ENCODE results near the gene GNB1.
"Not testable (repeated sequence)": the region's sequence is repeated elsewhere in the genome, so short reads cannot be mapped to it uniquely, and the experiment has no call there.

Gene GNB1

GRCh38 chr1:1890506-1891348, at the start of gene GNB1:
GNB1 (minus strand) TSS chr1:1891087; CDS start chr1:1825453, 65,634 bp downstream.
- peak; percentile 91 for DNase-seq

GRCh38 chr1:1940123-1940425, 49.2 kb upstream of the GNB1 start:
- DNase-seq = no peak

DNA sequence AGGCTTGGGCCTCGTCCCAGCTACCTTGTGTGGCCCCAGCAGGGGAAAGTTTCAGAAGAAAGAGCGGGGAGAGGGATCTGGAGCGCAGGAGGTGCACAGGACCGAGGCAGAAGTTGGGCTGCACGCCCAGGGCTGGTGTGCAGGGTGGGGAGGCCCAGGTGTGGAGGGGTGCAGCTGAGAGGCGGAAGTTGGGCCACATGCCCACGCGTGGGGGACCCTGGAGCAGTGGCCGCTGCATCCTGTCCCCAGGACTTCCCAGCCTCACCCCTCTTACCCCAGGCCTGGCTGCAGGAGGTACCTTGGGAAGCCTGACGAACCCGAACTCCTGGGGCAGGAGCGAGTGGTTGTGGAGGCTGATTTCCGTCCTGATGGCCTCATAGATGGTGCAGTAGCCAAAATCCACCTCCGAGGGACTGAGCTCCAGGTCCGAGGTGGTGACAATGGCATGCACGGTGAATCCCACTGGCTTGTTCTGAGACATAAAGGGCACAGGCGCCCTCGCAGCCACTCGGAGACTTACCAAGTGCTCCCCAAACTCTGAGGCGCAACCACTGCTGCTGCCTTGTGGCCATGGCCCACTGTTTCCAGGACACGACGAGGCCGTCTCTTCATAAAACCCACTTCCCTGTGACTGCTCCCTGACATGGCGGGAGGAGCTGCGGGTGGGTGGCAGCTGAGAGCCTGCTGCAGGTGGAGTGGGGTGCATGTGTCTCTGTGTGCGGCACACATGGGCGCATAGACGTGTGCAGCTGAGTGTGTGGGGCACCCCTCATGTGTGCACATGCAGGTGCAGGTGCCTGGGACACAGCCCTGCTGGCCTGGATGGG, 48.6 kb upstream of the GNB1 start:
- DNase-seq = no peak

DNA sequence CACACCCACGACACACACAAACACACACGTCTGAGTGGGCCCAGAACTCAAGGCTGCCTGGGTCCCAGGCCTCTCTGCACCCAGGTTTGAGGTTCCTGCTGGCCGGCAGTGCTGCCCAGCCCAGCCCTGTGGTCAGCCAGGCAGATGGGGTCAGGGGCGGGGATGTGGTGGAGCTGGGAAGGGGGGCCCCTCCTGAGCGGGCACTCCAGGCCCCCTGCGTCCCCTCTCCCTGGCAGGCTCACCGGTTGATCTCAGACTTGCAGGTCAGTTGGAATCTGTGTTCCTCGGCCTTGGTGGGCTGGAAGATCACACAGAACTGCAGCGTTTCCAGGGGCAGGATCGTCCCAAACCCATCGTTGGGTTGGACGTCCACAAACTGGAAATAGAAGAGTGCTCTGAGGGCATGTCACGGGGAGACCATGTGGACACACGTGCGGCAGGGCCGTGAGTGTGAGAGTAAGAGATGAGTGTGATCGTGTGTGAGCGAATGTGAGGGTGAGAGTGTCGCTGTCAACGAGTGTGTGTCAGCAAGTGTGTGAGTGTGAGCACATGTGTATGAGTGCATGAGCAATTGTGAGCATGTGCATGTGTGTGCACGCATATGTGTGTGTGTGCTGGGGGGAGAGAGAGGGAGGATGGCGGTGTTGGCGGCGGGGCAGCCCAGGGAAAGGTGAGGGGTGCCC, 47.9 kb upstream of the GNB1 start:
- no peak for DNase-seq

DNA sequence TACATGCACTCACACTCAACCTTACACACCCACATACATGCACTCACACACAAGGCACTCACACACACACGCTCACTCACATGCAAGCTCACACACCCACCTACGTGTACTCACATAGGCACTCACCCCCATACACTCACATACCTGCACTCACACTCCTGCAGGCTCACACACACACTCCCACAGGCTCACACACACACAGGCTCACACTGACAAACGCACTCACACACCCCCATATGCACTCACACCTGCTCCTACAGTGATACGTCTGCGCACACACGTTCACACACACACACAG, 47.3 kb upstream of the GNB1 start:
- DNase-seq = no peak

GRCh38 chr1:1937549-1938275, 46.8 kb upstream of the GNB1 start:
- DNase-seq = no peak

GRCh38 chr1:1937061-1937460, 46.2 kb upstream of the GNB1 start:
- no peak for DNase-seq

GRCh38 chr1:1934848-1935247, 44.0 kb upstream of the GNB1 start:
- DNase-seq = not testable (repeated sequence)

GRCh38 chr1:1929639-1930545, 39.0 kb upstream of the GNB1 start:
- DNase-seq = no peak

DNA sequence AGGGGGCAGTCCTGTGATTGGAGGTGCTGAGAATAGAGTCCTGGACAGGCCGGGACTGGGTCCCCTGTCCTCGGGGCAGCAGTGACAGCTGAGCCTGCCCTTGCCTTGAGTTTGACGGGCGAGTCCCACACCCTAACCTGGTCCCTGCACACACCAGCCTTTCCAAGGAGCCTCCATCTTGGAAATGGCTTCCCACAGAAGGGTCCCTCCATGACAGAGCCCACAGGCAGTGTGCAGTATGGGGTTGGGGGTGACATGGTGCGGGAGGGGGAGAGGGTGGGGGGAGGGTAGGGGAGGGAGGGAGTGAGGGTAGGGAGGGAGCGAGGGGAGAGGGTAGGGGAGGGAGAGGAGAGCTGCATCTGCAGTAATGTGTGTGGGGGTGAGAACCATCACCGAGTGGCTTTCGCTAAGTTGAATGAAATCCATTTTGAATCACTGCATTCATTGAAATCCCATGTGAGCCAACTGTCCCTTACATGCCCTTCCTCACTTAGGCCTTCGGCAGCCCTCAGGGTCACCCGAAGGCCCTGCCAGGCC, 38.3 kb upstream of the GNB1 start:
- no peak for DNase-seq

DNA sequence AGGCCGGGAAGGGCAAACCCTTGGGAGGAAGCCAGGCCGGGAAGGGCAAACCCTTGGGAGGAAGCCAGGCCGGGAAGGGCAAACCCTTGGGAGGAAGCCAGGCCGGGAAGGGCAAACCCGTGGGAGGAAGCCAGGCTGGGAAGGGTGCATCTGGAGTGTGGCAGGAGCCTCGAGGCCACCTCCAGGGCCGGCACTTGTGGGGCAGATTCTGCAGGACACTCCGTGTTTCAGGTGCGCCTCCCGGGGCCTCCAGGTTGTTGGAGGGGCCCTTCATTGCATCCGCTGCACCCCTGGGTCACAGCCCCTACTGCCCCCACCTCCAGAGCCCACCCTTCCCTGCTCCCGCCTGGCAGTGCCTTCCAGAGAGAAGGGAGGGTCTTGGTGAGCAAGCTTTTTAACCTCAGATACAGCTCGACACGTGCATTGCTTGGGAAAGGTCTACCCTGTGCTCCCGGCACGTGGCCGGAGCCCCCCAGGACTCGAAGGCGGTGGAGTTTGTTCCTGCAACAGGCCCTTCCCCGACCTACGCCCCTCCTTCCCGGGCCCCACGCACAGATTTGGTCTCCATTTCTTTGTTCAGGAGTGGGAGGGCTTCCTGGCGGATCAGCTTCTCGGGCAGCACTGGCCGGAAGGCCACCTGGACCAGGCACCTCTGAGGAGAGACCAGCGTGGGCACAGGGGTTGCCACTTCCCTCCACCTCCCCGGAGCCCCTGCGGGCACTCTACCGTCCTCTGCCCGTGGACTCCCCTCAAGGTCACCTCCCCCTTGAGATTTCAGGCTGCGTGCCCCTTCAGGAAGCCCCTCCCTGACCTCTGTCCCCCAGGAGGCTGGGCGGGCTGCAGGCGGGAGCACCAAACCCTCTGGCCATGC, 37.6 kb upstream of the GNB1 start:
- DNase-seq = no peak

DNA sequence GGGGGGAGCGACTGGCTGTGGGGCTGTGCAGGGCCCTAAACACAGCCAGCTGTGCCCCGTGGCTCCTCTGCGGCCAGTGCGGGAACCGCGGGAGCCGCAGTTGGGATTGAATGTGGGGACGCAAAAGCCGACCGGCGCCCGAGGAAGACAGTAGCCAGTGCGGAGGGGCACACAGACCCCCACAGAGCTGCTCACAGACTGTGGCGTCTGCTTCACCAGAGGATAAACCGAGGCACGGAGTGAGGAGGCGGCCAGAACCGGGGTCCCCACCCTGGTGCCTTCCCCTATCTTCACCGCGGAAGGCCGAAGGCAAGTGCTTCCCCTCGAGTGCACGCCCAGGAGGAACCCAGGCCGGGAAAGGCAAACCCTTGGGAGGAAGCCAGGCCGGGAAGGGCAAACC, 36.9 kb upstream of the GNB1 start:
- no peak for DNase-seq

DNA sequence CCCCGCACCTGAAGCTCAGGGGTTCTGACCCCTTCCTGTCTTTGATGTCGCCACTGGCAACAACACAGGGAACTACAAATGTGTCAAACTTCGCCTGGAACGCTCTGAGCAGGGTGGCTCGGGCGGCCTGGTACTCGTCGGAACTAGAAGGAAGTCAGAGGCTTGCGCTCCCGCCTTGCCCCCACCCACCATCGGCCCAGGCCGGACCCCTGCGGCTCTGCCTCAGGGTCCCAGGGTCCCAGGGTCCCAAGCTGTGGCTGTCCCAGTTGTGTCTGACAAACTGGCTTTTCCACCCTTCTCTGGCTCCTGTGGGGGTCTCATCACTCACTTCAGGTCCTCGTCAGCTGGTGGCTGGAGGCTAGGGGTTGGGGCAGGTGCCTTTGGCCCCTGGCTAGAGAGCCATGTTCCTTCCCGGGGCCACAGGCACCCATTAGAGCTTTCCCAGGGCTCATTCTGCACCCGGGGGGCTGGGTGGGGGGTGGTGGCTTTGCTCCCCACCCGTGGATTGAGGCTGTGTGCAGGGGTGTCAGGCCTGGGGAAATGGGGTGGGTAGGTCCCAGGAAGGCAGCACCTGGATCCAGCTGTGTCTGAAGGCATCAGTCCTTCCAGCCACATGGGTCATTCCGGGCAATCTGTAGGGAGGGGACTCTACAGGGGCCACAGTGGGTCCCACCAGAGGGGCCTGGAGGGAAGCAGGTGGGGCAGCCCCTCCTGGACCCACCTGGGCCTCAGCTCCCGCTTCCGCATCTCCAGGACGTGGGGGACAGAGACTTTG, 36.2 kb upstream of the GNB1 start:
- DNase-seq = no peak

DNA sequence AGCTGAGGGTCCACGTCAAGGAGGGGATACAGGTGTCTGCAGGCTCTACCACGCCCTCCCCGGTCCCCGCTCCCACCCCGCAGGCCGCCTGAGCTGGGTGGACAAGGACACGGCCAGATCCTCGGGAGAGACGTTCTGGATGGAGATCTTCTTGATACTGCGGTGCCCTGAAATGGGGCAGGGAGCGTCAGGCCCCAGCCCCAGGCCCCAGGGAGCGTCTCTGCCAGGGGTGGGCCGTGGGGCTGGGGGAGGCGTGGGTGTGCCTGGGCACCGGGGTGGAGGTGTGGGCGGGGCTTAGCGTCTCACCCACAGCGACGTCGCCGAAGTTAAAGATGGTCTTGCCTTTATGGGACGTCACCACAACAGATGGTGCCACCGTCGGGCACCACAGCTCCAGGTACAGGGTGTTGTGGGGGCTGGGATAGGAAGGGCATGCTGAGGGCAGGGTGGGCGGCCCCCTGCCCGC, 35.5 kb upstream of the GNB1 start:
- no peak for DNase-seq

DNA sequence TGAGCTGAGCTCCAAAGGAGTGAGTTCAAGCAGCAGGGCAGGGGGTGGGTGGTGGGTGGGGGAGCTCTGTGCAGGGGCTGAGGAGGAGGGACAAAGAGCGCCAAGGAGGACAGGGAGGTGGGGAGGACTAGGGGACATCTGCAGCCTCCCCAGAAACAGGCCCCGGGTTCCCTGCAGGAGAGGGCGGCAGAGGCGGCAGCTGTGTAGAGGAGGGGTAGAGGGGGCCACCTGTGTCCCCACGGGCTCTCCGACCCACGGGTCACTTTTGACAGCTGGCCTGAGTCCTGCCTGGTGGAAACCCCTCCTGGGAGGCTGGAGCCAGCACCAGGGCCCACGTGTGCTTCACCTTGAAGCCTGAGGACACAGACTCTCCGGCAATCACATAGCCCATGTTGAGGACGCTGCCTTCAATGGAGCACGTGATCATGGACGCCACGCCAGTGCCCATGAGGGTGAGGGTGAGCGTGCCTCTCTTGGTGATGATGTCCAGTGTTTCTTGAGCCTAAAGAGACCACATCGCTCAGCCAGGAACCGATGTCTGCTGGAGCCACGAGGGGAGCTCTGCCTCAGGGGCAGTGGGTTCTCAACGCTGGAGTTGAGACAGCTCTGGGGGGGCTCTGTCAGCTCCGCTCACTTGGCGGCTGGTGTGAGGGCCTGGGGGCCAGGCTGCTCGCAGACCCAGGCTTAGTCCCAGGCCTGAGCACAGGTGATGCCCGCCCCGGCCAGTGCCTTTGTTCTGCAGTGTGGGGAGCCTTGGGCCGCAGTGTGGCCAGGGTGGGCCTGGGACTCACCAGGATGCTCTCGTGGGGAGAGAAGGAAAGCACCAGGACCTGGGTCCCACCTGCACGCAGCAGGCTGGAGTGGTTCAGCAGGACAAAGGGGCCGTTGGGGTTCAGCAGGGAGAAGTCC, 34.8 kb upstream of the GNB1 start:
- no peak for DNase-seq

GRCh38 chr1:1924849-1925248, 34.0 kb upstream of the GNB1 start:
- DNase-seq = no peak

- DNase-seq = no peak
Measured at GRCh38 chr1:1924386-1924785, 33.5 kb upstream of the GNB1 start.

DNA sequence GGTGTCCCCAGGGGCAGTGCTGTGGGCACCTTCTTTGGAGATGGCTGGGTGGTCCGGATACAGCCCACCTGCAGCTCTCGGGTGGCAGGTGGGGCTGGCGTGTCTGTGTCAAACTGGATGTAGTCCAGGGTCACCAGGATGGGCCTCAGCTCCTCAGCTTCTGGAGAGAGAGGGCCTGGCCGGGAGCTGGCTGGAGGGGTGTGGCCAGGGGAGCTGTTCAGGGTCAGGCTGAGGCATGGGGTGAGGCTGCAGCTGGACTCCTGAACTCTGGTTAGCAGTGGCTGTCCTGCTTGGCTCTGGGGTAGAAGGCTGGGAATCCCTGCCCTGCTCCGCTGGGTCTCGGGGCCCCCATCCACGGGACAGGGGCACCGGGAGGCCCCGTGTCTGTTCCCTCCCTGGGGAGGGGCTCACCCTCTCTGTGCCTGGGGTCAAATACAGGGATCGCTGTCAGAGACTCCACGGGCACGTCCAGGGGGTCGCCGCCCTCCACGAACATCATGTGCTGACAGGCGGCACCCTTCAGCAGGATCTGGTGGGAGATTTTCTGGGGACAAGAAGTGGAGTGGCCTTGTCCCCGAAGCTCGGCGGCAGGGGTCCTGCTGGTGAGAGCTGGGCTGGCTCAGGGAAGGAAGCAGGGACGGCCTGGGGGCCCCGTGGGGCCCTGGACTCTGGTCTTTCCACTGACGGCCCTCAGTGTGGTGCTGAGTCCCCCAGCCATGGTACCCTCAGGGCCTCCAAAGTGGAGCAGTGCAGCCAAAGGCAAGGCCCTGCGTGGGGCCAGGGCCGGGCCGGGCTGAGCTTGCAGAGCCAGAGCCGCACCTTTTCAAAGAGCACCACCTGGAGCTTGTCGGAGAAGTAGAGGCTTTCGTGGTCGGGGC, 32.3 kb upstream of the GNB1 start:
- DNase-seq = no peak
